Peyer's patch (tissue), 4 donors: ENCODE data around the gene EIF2B5. TPM values are rescaled to one million over a fixed set of nuclear protein-coding genes. Genes with fewer than 3 reads are reported as not detected.
A peak's percentile ranks its signal among the peaks of the same experiment; 100 is the strongest.

Experiments used
- DNase-seq, 3 donors: peaks; one replicate each; pipeline ENCODE4 v3.0.0-alpha.2; 2017 to 2019
- H3K27ac ChIP-seq, 4 donors: fragments of 200-600 bp; sonication (generic); one replicate each; pipeline ENCODE4 v1.5.1; 2016 to 2019
- H3K27me3 ChIP-seq, 2 donors: fragments of 200-600 bp; sonication (generic); one replicate each; pipeline ENCODE4 v1.5.1; 2019
- H3K36me3 ChIP-seq, 3 donors: fragments of 200-600 bp; sonication (generic); one replicate each; pipeline ENCODE4 v1.5.1; 2016 to 2019
- H3K4me1 ChIP-seq, 4 donors: fragments of 200-600 bp; sonication (generic); one replicate each; pipeline ENCODE4 v1.5.1; 2016 to 2019
- H3K4me3 ChIP-seq, 4 donors: fragments of 200-600 bp; sonication (generic); 1 replicate in 3 of 4; 2 replicates in 1 of 4; pipeline ENCODE4 v1.5.1; 2016 to 2019; ENCODE audit warnings: mild to moderate bottlenecking in 1 of 4
- H3K9me3 ChIP-seq, 4 donors: fragments of 200-600 bp; sonication (generic); one replicate each; pipeline ENCODE4 v1.5.1; 2016 to 2019; ENCODE audit warnings: mild to moderate bottlenecking in 1 of 4
- POLR2A ChIP-seq, 2 donors: fragments of 450-650 bp; IDR thresholded peaks; one replicate each; pipeline ENCODE4 v1.5.1; 2017; ENCODE audit warnings: antibody characterized with exemption in 2 of 2, mild to moderate bottlenecking in 2 of 2, moderate library complexity in 2 of 2
- total RNA-seq, 4 donors: library from RNA; depleted of rRNA; stranded (reverse); fragments of >200 nt; gene quantifications; one replicate each; pipeline ENCODE4 v1.1.0, GENCODE V29; 2016
- TF ChIP-seq, protein P1 (sequence below), 6 experiments: fragments of 450-650 bp in 4 of 6; fragments of 200-600 bp in 2 of 6; sonication (generic) in 1 of 6; IDR thresholded peaks; one replicate each; pipeline ENCODE4 v1.5.1; 2017 to 2019; ENCODE audit warnings: antibody characterized with exemption in 6 of 6, mild to moderate bottlenecking in 3 of 6, moderate library complexity in 1 of 6

The EIF2B5 gene
- 10 to 100 TPM; 24.7 to 67.7 (median 41.6) TPM for total RNA-seq

DNA sequence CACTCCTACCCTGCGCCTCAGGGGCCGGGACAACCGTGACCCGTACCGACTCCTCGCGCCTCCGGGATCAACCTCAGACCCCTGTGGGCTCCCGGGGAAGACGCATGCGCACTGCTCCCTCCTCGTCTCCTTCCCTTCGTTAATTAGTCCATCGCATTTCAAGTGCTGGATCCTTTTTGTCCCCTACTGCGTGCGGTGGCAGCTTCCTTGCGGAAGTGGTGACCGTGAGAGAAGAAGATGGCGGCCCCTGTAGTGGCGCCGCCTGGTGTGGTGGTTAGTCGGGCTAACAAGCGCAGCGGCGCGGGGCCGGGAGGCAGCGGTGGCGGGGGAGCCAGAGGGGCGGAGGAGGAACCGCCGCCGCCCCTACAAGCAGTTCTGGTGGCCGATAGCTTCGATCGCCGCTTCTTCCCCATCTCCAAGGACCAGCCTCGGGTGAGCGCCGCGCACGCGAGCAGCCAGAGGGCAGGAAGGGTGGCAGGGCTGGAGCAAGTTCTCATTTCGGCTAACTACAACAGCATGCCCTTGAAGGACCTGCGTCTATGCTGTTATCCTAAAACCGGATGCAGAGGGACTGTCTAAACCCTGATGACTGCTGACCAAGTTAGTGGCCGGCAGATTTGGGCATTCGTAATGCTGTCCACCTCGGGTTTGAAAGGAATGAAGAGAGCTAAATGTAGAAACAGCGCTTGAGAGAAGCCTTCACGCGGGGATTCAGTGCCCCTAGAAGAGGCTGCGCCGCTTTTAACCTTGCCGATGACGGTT, at the start of gene EIF2B5:
Gene EIF2B5, plus strand, starts transcription at position 210 of the 762 bp plus-strand sequence. Its CDS starts 28 bp downstream, at position 238.
- peak; percentile 49 to 74 for TF ChIP-seq POLR2A (IDR thresholded peaks at IDR 0.05)
- TF ChIP-seq, protein P1, sequence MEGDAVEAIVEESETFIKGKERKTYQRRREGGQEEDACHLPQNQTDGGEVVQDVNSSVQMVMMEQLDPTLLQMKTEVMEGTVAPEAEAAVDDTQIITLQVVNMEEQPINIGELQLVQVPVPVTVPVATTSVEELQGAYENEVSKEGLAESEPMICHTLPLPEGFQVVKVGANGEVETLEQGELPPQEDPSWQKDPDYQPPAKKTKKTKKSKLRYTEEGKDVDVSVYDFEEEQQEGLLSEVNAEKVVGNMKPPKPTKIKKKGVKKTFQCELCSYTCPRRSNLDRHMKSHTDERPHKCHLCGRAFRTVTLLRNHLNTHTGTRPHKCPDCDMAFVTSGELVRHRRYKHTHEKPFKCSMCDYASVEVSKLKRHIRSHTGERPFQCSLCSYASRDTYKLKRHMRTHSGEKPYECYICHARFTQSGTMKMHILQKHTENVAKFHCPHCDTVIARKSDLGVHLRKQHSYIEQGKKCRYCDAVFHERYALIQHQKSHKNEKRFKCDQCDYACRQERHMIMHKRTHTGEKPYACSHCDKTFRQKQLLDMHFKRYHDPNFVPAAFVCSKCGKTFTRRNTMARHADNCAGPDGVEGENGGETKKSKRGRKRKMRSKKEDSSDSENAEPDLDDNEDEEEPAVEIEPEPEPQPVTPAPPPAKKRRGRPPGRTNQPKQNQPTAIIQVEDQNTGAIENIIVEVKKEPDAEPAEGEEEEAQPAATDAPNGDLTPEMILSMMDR (IDR thresholded peaks at IDR 0.05): peak in 4 of 6 experiments; percentile 31 to 45 (median 33)
- Histone ChIP-seq H3K27ac (peak within 1 kb of the TSS; percentile 88 to 94 (median 90)), H3K4me1 (peaks cover 0 to 17% (median 5%) of the 10 kb centered on the region in 4 donors), H3K36me3 (peaks cover 0 to 31% (median 0%) of the 10 kb centered on the region in 3 donors), H3K27me3 (no peaks in the 10 kb centered on the region), H3K4me3 (peak within 1 kb of the TSS; percentile 88 to 99 (median 92)), H3K9me3 (no peaks in the 10 kb centered on the region)
- peak; percentile 88 to 97 (median 92) for DNase-seq

DNA sequence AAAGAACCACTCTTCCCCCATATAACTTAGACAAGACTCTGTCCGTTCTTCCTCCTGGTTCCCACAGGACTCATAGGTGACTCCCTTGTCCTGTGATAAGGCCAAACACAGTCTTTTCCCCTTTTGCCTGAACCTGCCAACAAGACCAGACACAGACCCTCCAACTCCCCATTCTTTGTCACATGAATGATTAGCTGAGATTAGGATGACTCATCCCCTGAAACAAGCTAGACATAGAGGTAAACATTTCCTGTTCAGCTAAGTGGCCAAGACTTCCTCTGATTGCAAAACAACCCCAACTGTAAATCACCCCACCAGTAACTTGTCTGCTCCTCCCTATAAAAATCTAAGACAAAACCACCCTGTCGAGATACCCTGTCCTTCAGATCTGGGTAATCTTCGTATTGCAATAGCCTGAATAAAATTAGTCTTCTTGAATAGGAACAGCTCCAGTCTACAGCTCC, 49.7 kb upstream of the EIF2B5 start:
- no peak overlapping the region for H3K27ac ChIP-seq
- no peak for TF ChIP-seq POLR2A (IDR thresholded peaks at IDR 0.05)
- TF ChIP-seq, protein P1 (IDR thresholded peaks at IDR 0.05): no peak

DNA sequence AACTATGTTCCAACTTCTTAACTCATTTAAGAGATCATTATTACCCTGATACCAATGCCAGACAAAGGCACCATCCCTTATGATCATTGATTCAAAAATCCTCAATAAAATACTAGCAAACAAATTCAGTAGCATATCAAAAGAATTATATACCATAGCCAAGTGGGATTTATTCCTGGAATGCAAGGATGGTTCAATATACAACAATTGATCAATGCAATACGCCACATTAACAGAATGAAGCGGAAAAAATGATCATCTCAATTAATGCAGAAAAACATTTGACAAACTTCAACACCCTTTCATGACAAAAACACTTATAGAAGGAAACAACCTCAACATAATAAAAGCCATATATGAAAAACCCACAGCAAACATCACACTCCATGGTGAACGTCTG, 43.0 kb upstream of the EIF2B5 start:
- H3K4me1 ChIP-seq: no peaks in the 10 kb centered on the region
- TF ChIP-seq, protein P1 (IDR thresholded peaks at IDR 0.05): no peak
- TF ChIP-seq POLR2A (IDR thresholded peaks at IDR 0.05): no peak
- no peak overlapping the region for H3K27ac ChIP-seq
- H3K27me3 ChIP-seq: no peaks in the 10 kb centered on the region
- no peak for DNase-seq
- no peak overlapping the region for H3K4me3 ChIP-seq
- no peaks in the 10 kb centered on the region for H3K36me3 ChIP-seq
- peaks cover 0 to 18% (median 6%) of the 10 kb centered on the region in 4 donors for H3K9me3 ChIP-seq

More for the DNA sequence above, 49.7 kb upstream of the EIF2B5 start:
- DNase-seq: no peak
- no peak overlapping the region for H3K4me3 ChIP-seq
- H3K9me3 ChIP-seq: no peaks in the 10 kb centered on the region
- H3K36me3 ChIP-seq: no peaks in the 10 kb centered on the region
- H3K27me3 ChIP-seq: no peaks in the 10 kb centered on the region
- H3K4me1 ChIP-seq: no peaks in the 10 kb centered on the region

DNA sequence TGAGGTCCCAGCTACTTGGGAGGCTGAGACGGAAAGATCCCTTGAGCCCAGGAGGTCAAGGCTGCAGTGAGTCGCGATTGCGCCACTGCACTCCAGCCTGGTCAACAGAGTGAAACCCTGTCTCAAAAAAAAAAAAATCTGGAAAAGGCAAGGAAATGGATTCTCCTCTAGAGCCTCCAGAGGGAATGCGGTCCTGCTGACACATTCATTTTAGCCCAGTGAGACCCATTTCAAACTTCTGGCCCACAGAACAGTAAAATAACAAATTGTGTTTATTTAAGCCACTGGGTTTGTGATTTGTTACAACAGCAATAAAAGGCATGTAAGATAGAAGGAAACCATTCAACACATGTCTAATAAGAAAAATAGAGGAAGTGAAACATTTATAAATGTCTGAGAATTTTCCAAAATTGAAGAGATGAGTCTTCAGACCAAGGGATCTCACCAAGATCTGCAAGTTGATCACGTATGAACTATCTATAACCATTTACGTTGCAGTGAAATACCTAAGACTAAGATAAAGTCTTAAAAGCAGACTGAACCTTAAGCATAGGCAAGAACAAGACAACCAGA, 38.3 kb upstream of the EIF2B5 start, which contains the start of gene HTR3E:
Gene HTR3E, plus strand, starts transcription at position 254 of the 573 bp plus-strand sequence. CDS start 466 bp downstream, outside the sequence.
- no peaks in the 10 kb centered on the region for H3K27me3 ChIP-seq
- TF ChIP-seq POLR2A (IDR thresholded peaks at IDR 0.05): no peak
- TF ChIP-seq, protein P1 (IDR thresholded peaks at IDR 0.05): no peak
- peaks cover 0 to 11% (median 4%) of the 10 kb centered on the region in 4 donors for H3K9me3 ChIP-seq
- H3K4me1 ChIP-seq: no peaks in the 10 kb centered on the region
- H3K36me3 ChIP-seq: no peaks in the 10 kb centered on the region
- no peak within 1 kb of the TSS for H3K27ac ChIP-seq
- no peak for DNase-seq
- H3K4me3 ChIP-seq: no peak within 1 kb of the TSS

DNA sequence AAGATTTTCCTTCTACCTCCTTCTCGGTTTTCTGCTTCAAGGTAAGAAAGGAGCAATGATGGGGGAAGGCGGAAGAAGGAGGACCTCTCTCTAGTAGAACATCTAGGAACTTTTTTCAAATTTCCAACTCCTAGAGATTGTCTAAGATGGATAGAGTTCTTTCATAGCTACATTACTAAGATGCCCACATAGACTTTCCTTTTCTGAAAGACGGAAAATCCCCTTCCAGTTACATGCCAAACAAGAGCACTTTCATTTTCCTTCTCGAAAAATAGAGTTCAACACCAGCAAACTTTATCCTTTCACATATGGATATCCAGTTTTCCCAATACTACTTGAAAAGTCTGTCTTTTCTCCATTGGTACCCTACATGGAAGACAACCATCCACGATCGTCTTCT, 37.6 kb upstream of the EIF2B5 start:
- Histone ChIP-seq H3K4me1 (no peaks in the 10 kb centered on the region), H3K9me3 (peaks cover 0 to 6% (median 2%) of the 10 kb centered on the region in 4 donors), H3K4me3 (no peak overlapping the region), H3K36me3 (no peaks in the 10 kb centered on the region), H3K27me3 (no peaks in the 10 kb centered on the region), H3K27ac (no peak overlapping the region)
- DNase-seq: no peak
- TF ChIP-seq POLR2A (IDR thresholded peaks at IDR 0.05): no peak
- TF ChIP-seq, protein P1 (IDR thresholded peaks at IDR 0.05): no peak
